SK-N-SH treated with all-trans-retinoic acid at 6 μM for 48 hours (cell line): ENCODE data around the gene ULK4.
"Not testable (repeated sequence)": the region's sequence is repeated elsewhere in the genome, so short reads cannot be mapped to it uniquely, and the experiment has no call there.

Experiments used
- ATAC-seq: fragments of 200-7000 bp; cut with Tn5 transposase; 3 replicates; pipeline ENCODE4 v1.9.1; 2020; ENCODE audit warnings: mild to moderate bottlenecking, moderate library complexity
- ARNTL ChIP-seq: fragments of 450-650 bp; formaldehyde crosslinking; IDR thresholded peaks from 2 replicates; pipeline ENCODE4 v1.5.0; 2020; ENCODE audit warnings: low read depth, mild to moderate bottlenecking, moderate library complexity, borderline replicate concordance
- ESRRG ChIP-seq: fragments of 250-450 bp; sonication (Bioruptor Pico); IDR thresholded peaks from 2 replicates; pipeline ENCODE4 v1.6.1; 2021; ENCODE audit warnings: mild to moderate bottlenecking
- GLIS3 ChIP-seq: fragments of 250-450 bp; sonication (Bioruptor Pico); IDR thresholded peaks from 2 replicates; pipeline ENCODE4 v1.5.0; 2020; ENCODE audit warnings: mild to moderate bottlenecking, moderate library complexity
- ISL1 ChIP-seq: fragments of 250-450 bp; sonication (Bioruptor Pico); IDR thresholded peaks from 2 replicates; pipeline ENCODE4 v2.1.2; 2022; ENCODE audit warnings: mild to moderate bottlenecking, moderate library complexity
- PPARA ChIP-seq: fragments of 250-450 bp; sonication (Bioruptor Pico); IDR thresholded peaks from 2 replicates; pipeline ENCODE4 v1.5.0; 2020; ENCODE audit warnings: mild to moderate bottlenecking, borderline replicate concordance
- SNAI2 ChIP-seq: fragments of 250-450 bp; sonication (Bioruptor Pico); IDR thresholded peaks from 2 replicates; pipeline ENCODE4 v1.5.0; 2020; ENCODE audit warnings: mild to moderate bottlenecking, moderate library complexity
- TCF4 ChIP-seq: fragments of 250-450 bp; sonication (Bioruptor Pico); IDR thresholded peaks from 2 replicates; pipeline ENCODE4 v1.8.0; 2021; ENCODE audit warnings: mild to moderate bottlenecking, moderate library complexity, borderline replicate concordance
- ZFP3 ChIP-seq: fragments of 250-450 bp; sonication (Bioruptor Pico); IDR thresholded peaks from 2 replicates; pipeline ENCODE4 v1.5.0; 2020; ENCODE audit warnings: mild to moderate bottlenecking, moderate library complexity
- ZFP30 ChIP-seq: fragments of 450-650 bp; formaldehyde crosslinking; IDR thresholded peaks from 2 replicates; pipeline ENCODE4 v1.5.0; 2022; ENCODE audit warnings: mild to moderate bottlenecking, moderate library complexity
- ZNF565 ChIP-seq: fragments of 450-650 bp; formaldehyde crosslinking; conservative IDR thresholded peaks from 2 replicates; pipeline ENCODE4 v1.5.0; 2020; ENCODE audit warnings: low read depth, mild to moderate bottlenecking, moderate library complexity
- ZNF70 ChIP-seq: fragments of 450-650 bp; formaldehyde crosslinking; IDR thresholded peaks from 2 replicates; pipeline ENCODE4 v1.5.0; 2020; ENCODE audit warnings: mild to moderate bottlenecking, moderate library complexity
- TF ChIP-seq, protein P1 (sequence below): fragments of 250-450 bp; sonication (Bioruptor Pico); IDR thresholded peaks from 2 replicates; pipeline ENCODE4 v1.5.1; 2021; ENCODE audit warnings: mild to moderate bottlenecking, moderate library complexity
- TF ChIP-seq, protein P2 (sequence below): fragments of 250-450 bp; sonication (Bioruptor Pico); IDR thresholded peaks from 2 replicates; pipeline ENCODE4 v1.5.0; 2020; ENCODE audit warnings: mild to moderate bottlenecking, moderate library complexity
- TF ChIP-seq, protein P3 (sequence below): fragments of 250-450 bp; sonication (Bioruptor Pico); IDR thresholded peaks from 2 replicates; pipeline ENCODE4 v1.8.0; 2021; ENCODE audit warnings: low read depth, mild to moderate bottlenecking, moderate library complexity, borderline replicate concordance
- TF ChIP-seq, protein P4 (sequence below): fragments of 250-450 bp; sonication (Bioruptor Pico); IDR thresholded peaks from 2 replicates; pipeline ENCODE4 v1.5.1; 2020; ENCODE audit warnings: low read depth, mild to moderate bottlenecking, moderate library complexity

The ULK4 gene

DNA sequence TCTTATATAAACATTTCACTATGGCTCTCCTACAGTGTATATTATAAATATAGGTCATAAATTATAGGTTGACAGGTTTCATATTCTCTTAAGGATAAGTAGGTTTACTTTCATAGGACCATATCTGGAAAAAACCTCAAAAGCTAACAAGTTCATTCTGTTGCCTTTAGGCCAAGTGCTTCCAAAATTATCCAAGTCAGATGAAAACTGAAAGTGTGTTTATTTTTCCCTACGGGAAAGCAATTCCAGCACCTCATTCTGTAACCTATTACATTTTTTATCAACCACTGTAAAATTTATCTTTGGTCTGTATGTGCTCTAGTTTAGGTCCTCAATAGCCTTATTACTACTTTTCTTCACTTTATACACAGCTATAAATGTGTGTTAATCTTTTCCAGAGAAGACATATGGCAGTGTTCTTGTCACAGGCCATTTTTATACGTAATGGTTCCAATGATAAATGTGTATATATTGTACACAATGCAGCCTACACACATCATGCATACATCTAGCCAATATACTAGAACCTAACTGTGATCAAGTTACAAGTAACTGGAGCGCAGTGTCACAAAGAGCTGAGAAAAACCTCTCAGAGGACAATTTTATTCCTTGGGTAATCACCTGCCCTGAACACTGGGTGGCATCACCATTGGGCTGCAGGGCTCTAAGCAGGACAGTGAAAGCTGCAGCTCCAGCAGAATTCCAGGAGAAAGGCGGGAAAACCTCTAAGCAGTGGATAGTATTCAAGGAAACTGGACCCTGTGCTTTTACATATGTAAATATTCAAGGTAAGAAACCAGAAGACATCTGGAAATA is 511.3 kb downstream of the ULK4 start (continued):
- TF ChIP-seq, protein P1, sequence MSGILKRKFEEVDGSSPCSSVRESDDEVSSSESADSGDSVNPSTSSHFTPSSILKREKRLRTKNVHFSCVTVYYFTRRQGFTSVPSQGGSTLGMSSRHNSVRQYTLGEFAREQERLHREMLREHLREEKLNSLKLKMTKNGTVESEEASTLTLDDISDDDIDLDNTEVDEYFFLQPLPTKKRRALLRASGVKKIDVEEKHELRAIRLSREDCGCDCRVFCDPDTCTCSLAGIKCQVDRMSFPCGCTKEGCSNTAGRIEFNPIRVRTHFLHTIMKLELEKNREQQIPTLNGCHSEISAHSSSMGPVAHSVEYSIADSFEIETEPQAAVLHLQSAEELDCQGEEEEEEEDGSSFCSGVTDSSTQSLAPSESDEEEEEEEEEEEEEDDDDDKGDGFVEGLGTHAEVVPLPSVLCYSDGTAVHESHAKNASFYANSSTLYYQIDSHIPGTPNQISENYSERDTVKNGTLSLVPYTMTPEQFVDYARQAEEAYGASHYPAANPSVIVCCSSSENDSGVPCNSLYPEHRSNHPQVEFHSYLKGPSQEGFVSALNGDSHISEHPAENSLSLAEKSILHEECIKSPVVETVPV (CRISPR knock-in tag): no peak
- TF ChIP-seq, protein P2, sequence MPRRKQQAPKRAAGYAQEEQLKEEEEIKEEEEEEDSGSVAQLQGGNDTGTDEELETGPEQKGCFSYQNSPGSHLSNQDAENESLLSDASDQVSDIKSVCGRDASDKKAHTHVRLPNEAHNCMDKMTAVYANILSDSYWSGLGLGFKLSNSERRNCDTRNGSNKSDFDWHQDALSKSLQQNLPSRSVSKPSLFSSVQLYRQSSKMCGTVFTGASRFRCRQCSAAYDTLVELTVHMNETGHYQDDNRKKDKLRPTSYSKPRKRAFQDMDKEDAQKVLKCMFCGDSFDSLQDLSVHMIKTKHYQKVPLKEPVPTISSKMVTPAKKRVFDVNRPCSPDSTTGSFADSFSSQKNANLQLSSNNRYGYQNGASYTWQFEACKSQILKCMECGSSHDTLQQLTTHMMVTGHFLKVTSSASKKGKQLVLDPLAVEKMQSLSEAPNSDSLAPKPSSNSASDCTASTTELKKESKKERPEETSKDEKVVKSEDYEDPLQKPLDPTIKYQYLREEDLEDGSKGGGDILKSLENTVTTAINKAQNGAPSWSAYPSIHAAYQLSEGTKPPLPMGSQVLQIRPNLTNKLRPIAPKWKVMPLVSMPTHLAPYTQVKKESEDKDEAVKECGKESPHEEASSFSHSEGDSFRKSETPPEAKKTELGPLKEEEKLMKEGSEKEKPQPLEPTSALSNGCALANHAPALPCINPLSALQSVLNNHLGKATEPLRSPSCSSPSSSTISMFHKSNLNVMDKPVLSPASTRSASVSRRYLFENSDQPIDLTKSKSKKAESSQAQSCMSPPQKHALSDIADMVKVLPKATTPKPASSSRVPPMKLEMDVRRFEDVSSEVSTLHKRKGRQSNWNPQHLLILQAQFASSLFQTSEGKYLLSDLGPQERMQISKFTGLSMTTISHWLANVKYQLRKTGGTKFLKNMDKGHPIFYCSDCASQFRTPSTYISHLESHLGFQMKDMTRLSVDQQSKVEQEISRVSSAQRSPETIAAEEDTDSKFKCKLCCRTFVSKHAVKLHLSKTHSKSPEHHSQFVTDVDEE (CRISPR knock-in tag): no peak
- no peak for TF ChIP-seq ZNF70 (CRISPR knock-in tag)
- no peak for TF ChIP-seq ISL1 (CRISPR knock-in tag)
- no peak for TF ChIP-seq ZFP30
- TF ChIP-seq TCF4 (CRISPR knock-in tag): no peak
- no peak for TF ChIP-seq PPARA (CRISPR knock-in tag)
- TF ChIP-seq ESRRG: no peak
- no peak for TF ChIP-seq GLIS3 (CRISPR knock-in tag)
- TF ChIP-seq ZFP3 (CRISPR knock-in tag): no peak

DNA sequence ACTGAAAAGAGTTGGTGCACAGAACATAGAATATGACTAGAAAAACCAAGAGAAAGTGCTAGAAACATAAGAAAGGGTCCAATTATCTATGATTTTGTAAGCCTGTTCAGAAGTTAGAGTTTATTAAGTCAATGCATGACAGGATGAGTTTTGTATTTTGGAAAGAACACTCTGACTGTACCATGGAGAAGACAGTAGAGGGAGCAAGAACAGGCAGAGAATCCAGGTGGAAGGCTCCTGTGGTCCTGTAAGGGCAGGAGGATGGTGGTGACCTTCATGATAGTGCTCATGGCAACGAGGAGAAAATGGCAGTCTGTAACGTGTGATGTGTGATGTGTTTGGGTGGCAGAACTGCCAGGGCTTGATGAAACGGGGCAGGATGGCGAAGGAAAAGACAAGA is 513.5 kb downstream of the ULK4 start:
- no peak for ATAC-seq
- TF ChIP-seq ZNF565 (CRISPR knock-in tag): no peak
- TF ChIP-seq SNAI2 (CRISPR knock-in tag): no peak
- no peak for TF ChIP-seq GLIS3 (CRISPR knock-in tag)
- TF ChIP-seq ESRRG: no peak
- TF ChIP-seq ARNTL: no peak
- TF ChIP-seq ZFP30: no peak
- TF ChIP-seq, protein P3, sequence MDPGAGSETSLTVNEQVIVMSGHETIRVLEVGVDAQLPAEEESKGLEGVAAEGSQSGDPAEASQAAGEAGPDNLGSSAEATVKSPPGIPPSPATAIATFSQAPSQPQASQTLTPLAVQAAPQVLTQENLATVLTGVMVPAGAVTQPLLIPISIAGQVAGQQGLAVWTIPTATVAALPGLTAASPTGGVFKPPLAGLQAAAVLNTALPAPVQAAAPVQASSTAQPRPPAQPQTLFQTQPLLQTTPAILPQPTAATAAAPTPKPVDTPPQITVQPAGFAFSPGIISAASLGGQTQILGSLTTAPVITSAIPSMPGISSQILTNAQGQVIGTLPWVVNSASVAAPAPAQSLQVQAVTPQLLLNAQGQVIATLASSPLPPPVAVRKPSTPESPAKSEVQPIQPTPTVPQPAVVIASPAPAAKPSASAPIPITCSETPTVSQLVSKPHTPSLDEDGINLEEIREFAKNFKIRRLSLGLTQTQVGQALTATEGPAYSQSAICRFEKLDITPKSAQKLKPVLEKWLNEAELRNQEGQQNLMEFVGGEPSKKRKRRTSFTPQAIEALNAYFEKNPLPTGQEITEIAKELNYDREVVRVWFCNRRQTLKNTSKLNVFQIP: no peak

DNA sequence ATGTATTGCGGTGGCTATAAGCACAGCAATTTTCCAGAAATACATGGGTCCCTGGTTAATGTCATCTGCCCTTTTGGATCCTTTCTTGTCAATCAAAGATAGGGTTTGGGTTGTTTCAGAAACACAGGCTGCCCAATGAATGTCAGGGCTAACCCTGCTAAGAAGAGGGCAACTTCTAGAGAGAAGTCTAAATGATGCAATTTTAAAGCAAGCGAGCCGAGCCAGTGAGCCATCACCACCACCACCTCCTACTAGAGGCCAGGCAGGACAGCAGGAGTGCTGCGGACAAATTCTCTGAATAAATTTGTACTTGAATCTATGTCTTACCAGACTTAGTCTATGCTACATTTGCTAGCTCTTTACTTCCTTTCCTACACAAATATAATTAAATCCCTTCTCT is 514.2 kb downstream of the ULK4 start:
- no peak for ATAC-seq

DNA sequence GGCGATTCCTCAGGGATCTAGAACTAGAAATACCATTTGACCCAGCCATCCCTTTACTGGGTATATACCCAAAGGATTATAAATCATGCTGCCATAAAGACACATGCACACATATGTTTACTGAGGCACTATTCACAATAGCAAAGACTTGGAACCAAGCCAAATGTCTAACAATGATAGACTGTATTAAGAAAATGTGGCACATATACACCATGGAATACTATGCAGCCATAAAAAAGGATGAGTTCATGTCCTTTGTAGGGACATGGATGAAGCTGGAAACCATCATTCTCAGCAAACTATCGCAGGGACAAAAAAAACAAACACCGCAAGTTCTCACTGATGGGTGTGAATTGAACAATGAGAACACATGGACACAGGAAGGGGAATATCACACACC is 515.6 kb downstream of the ULK4 start:
- ATAC-seq: not testable (repeated sequence)

More for the DNA sequence above, 514.2 kb downstream of the ULK4 start:
- no peak for TF ChIP-seq GLIS3 (CRISPR knock-in tag)
- TF ChIP-seq, protein P4, sequence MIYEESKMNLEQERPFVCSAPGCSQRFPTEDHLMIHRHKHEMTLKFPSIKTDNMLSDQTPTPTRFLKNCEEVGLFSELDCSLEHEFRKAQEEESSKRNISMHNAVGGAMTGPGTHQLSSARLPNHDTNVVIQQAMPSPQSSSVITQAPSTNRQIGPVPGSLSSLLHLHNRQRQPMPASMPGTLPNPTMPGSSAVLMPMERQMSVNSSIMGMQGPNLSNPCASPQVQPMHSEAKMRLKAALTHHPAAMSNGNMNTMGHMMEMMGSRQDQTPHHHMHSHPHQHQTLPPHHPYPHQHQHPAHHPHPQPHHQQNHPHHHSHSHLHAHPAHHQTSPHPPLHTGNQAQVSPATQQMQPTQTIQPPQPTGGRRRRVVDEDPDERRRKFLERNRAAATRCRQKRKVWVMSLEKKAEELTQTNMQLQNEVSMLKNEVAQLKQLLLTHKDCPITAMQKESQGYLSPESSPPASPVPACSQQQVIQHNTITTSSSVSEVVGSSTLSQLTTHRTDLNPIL (CRISPR knock-in tag): no peak
- TF ChIP-seq PPARA (CRISPR knock-in tag): no peak
- TF ChIP-seq, protein P3: no peak
- TF ChIP-seq, protein P1 (CRISPR knock-in tag): no peak
